PC-9 (cell line): ENCODE results near the gene GP1BB.

ENCODE experiments used
- EZH2 ChIP-seq: fragments of 200-600 bp; sonication (generic); IDR thresholded peaks from 2 replicates; pipeline ENCODE4 v1.8.0; 2017; ENCODE audit warnings: antibody characterized with exemption, low read depth
- TF ChIP-seq, protein P1 (sequence below): fragments of 200-600 bp; sonication (generic); conservative IDR thresholded peaks from 2 replicates; pipeline ENCODE4 v1.6.1; 2017; ENCODE audit warnings: mixed run types, antibody characterized with exemption, mild to moderate bottlenecking, moderate library complexity

DNA sequence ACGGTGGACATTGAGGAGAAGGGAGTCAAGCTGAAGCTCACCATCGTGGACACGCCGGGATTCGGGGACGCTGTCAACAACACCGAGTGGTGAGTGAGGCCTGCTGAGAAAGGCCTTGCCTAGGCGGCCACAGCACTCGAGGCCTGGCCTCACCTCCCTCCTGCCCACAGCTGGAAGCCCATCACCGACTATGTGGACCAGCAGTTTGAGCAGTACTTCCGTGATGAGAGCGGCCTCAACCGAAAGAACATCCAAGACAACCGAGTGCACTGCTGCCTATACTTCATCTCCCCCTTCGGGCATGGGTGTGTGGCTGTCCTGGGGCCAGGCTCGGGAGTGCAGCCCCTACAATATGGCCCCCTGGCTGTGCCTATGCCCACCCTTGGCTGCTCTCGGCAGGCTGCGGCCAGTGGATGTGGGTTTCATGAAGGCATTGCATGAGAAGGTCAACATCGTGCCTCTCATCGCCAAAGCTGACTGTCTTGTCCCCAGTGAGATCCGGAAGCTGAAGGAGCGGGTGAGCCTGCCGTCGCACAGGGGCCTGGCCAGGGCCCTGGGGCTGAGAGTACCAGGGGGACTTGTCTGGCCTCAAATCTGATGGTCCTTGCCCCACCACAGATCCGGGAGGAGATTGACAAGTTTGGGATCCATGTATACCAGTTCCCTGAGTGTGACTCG lies 3.0 kb upstream of the GP1BB start:
- TF ChIP-seq, protein P1, sequence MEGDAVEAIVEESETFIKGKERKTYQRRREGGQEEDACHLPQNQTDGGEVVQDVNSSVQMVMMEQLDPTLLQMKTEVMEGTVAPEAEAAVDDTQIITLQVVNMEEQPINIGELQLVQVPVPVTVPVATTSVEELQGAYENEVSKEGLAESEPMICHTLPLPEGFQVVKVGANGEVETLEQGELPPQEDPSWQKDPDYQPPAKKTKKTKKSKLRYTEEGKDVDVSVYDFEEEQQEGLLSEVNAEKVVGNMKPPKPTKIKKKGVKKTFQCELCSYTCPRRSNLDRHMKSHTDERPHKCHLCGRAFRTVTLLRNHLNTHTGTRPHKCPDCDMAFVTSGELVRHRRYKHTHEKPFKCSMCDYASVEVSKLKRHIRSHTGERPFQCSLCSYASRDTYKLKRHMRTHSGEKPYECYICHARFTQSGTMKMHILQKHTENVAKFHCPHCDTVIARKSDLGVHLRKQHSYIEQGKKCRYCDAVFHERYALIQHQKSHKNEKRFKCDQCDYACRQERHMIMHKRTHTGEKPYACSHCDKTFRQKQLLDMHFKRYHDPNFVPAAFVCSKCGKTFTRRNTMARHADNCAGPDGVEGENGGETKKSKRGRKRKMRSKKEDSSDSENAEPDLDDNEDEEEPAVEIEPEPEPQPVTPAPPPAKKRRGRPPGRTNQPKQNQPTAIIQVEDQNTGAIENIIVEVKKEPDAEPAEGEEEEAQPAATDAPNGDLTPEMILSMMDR: no peak
- no peak for TF ChIP-seq EZH2
